Large intestine (tissue), 3 donors: Measurements from ENCODE around the gene RFK. TPM values are rescaled to one million over a fixed set of nuclear protein-coding genes. Genes with fewer than 3 reads are reported as not detected.

Experiments
- DNase-seq, 2 donors: peaks; one replicate each; pipeline versions ENCODE4 v3.0.0 to v3.0.0-alpha.2; 2013
- H3K27ac ChIP-seq: one replicate; pipeline ENCODE4 v1.5.1; 2013; ENCODE audit warnings: low read length
- H3K27me3 ChIP-seq: 2 replicates; pipeline ENCODE4 v1.6.1; 2013; ENCODE audit warnings: low read length; ENCODE audit not compliant: control insufficient read depth, insufficient read depth
- H3K36me3 ChIP-seq: 2 replicates; pipeline ENCODE4 v1.6.1; 2013; ENCODE audit warnings: low read length; ENCODE audit not compliant: control insufficient read depth, insufficient read depth
- H3K4me1 ChIP-seq: one replicate; pipeline ENCODE4 v1.6.1; 2013; ENCODE audit warnings: low read length; ENCODE audit not compliant: control insufficient read depth, insufficient read depth
- H3K4me3 ChIP-seq: one replicate; pipeline ENCODE4 v1.5.1; 2013; ENCODE audit warnings: low read length
- H3K9me3 ChIP-seq: one replicate; pipeline ENCODE4 v1.6.1; 2013; ENCODE audit warnings: mild to moderate bottlenecking, low read depth, low read length, moderate library complexity; ENCODE audit not compliant: control insufficient read depth
- WGBS: methylation state at CpG from one replicate; pipeline ENCODE4 v1.1.5; 2013; ENCODE audit warnings: low lambda C conversion rate; ENCODE audit not compliant: insufficient coverage; 5-methylcytosine and 5-hydroxymethylcytosine counted together
- polyA plus RNA-seq: library from polyadenylated mRNA; unstranded; fragments of 120-200 nt; gene quantifications from one replicate; pipeline ENCODE4 v1.2.1, GENCODE V29; 2013

RFK gene
- polyA plus RNA-seq, 1 donor = 58.8 TPM

GRCh38 chr9:76396144-76396543 lies 1.9 kb upstream of the RFK start:
- WGBS = 100% methylated on average over 1 of the region's 6 CpGs
- H3K27ac ChIP-seq = peak overlapping the region; percentile 96

DNA sequence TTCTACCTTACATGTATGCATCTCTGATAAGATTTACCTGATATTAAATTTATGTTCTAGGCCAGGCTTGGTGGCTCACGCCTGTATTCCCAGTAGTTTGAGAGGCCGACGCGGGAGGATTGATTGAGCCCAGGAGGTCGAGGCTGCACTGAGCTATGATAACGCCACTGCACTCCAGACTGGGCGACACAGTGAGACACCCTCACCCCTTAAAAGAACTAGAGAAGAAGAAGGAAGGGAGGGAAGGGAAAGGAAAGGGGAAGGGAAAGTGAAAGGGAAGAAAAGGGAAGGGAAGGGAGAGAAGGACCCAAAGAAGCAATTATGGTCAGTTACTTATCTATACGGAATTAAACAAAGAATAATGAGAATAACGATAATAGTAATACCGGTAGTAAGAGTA lies 1.2 kb upstream of the RFK start:
- H3K9me3 ChIP-seq = no peaks in the 10 kb centered on the region
- no peaks in the 10 kb centered on the region for H3K27me3 ChIP-seq
- WGBS = 53% methylated on average over 3 of the region's 10 CpGs
- H3K4me3 ChIP-seq = peak overlapping the region; percentile 67
- peaks cover 10% of the 10 kb centered on the region for H3K36me3 ChIP-seq
- no peak for DNase-seq
- peaks cover 14% of the 10 kb centered on the region for H3K4me1 ChIP-seq
- H3K27ac ChIP-seq = peak overlapping the region; percentile 96

More at GRCh38 chr9:76396144-76396543, 1.9 kb upstream of the RFK start:
- no peaks in the 10 kb centered on the region for H3K9me3 ChIP-seq
- DNase-seq = no peak
- H3K36me3 ChIP-seq = peaks cover 9% of the 10 kb centered on the region
- H3K4me1 ChIP-seq = peaks cover 10% of the 10 kb centered on the region
- no peak overlapping the region for H3K4me3 ChIP-seq
- no peaks in the 10 kb centered on the region for H3K27me3 ChIP-seq

DNA sequence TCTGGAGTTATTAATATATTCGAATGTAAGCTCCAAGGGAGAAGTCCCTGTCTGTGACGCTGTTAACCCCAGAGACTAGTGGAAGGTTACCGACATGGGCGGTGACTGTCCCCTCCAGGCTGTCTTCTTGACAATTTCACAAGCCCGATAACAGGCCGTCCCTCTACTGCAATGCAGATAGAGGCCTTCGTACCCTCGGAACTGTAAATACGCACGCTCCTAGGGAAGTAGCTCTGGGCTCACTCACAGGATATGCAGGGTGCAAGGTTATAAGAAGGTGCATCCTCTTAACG lies 680 bp upstream of the RFK start:
- Histone ChIP-seq H3K36me3 (peaks cover 10% of the 10 kb centered on the region), H3K4me3 (peak overlapping the region; percentile 67), H3K27me3 (no peaks in the 10 kb centered on the region), H3K9me3 (no peaks in the 10 kb centered on the region), H3K27ac (peak overlapping the region; percentile 96), H3K4me1 (peaks cover 14% of the 10 kb centered on the region)
- WGBS = 0% methylated on average over 5 of the region's 11 CpGs
- peak; percentile 79 to 88 for DNase-seq

- Histone ChIP-seq H3K4me3 (no peak overlapping the region), H3K9me3 (no peaks in the 10 kb centered on the region), H3K27me3 (no peaks in the 10 kb centered on the region), H3K27ac (no peak overlapping the region), H3K36me3 (peaks cover 28% of the 10 kb centered on the region), H3K4me1 (peaks cover 11% of the 10 kb centered on the region)
- peak in 1 of 2 donors; percentile 66 for DNase-seq
- WGBS = no CpG with 5 or more reads among the region's 1 CpG
Observed at GRCh38 chr9:76390656-76391055, 3.6 kb downstream of the RFK start.

- no peaks in the 10 kb centered on the region for H3K36me3 ChIP-seq
- H3K27ac ChIP-seq = no peak overlapping the region
- no peaks in the 10 kb centered on the region for H3K9me3 ChIP-seq
- no peaks in the 10 kb centered on the region for H3K27me3 ChIP-seq
- no peak for DNase-seq
- no peak overlapping the region for H3K4me3 ChIP-seq
- no CpG with 5 or more reads among the region's 2 CpGs for WGBS
- H3K4me1 ChIP-seq = peaks cover 6% of the 10 kb centered on the region
Observed at GRCh38 chr9:76379494-76379893, 14.7 kb downstream of the RFK start.

- H3K27me3 ChIP-seq = no peaks in the 10 kb centered on the region
- 80% methylated on average over 1 of the region's 6 CpGs for WGBS
- H3K9me3 ChIP-seq = no peaks in the 10 kb centered on the region
- no peak overlapping the region for H3K27ac ChIP-seq
- peaks cover 16% of the 10 kb centered on the region for H3K4me1 ChIP-seq
- no peak for DNase-seq
- no peak overlapping the region for H3K4me3 ChIP-seq
- H3K36me3 ChIP-seq = no peaks in the 10 kb centered on the region
Observed at GRCh38 chr9:76378367-76379073, 15.7 kb downstream of the RFK start.

DNA sequence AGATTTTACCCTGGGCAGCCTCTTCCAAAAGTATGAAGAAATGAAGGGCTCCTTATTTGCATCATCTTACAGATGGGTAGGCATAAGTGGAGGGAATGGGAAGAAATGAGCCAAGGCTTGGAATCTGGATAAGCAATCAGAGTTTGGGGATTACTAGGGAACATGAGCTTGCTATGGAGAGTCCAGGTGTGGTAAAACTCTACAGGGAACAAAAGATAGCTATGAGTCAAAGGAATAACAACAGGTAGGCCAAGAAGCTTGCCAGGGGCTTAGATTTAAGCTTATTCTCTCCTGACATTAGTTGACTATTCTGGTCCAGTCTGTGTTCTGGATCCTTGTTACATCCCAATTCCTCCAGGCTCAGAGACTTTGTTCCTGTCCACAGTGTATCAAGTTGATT lies 16.4 kb downstream of the RFK start:
- Histone ChIP-seq H3K36me3 (no peaks in the 10 kb centered on the region), H3K27me3 (no peaks in the 10 kb centered on the region), H3K9me3 (no peaks in the 10 kb centered on the region), H3K4me3 (no peak overlapping the region), H3K4me1 (peaks cover 23% of the 10 kb centered on the region), H3K27ac (no peak overlapping the region)
- no peak for DNase-seq

- peak; percentile 86 to 91 for DNase-seq
- no peaks in the 10 kb centered on the region for H3K36me3 ChIP-seq
- H3K4me3 ChIP-seq = no peak overlapping the region
- H3K27me3 ChIP-seq = no peaks in the 10 kb centered on the region
- H3K9me3 ChIP-seq = no peaks in the 10 kb centered on the region
- peaks cover 33% of the 10 kb centered on the region for H3K4me1 ChIP-seq
- H3K27ac ChIP-seq = peak overlapping the region; percentile 84
- no CpG with 5 or more reads among the region's 10 CpGs for WGBS
Observed at GRCh38 chr9:76374783-76375559, 19.3 kb downstream of the RFK start.

DNA sequence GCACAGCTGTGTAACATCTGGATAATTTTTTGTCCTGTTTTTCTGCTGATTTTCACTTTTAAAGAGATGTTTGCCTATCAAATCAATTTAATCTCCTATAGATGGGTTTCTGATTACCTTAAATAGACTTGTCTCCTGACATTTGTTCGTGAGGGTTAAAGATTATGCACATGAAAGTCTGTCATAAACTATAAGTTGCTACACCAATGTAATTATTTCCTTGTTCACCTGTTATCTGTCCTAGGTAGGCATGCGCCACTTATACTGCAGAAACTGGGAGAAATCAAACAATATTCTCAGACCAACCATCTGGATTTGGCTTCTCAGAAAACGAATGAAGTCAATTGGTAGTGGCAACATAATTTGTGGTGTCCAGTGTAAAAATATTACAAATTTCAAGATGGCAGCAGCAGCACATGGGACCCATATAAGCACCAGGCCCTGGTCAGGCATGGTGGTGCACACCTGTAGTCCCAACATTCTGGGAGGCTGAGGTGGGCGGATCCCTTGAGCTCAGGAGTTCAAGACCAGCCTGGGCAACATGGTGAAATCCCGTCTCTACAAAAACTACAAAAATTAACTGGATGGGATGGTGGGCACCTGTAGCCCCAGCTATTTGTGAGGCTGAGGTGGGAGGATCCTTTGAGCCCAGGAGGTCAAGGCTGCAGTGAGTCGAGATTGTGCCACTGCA lies 20.3 kb downstream of the RFK start:
- Histone ChIP-seq H3K36me3 (no peaks in the 10 kb centered on the region), H3K4me3 (no peak overlapping the region), H3K27ac (peak overlapping the region; percentile 84), H3K4me1 (peaks cover 41% of the 10 kb centered on the region), H3K27me3 (no peaks in the 10 kb centered on the region), H3K9me3 (no peaks in the 10 kb centered on the region)
- no peak for DNase-seq
- 33% methylated on average over 2 of the region's 6 CpGs for WGBS

DNA sequence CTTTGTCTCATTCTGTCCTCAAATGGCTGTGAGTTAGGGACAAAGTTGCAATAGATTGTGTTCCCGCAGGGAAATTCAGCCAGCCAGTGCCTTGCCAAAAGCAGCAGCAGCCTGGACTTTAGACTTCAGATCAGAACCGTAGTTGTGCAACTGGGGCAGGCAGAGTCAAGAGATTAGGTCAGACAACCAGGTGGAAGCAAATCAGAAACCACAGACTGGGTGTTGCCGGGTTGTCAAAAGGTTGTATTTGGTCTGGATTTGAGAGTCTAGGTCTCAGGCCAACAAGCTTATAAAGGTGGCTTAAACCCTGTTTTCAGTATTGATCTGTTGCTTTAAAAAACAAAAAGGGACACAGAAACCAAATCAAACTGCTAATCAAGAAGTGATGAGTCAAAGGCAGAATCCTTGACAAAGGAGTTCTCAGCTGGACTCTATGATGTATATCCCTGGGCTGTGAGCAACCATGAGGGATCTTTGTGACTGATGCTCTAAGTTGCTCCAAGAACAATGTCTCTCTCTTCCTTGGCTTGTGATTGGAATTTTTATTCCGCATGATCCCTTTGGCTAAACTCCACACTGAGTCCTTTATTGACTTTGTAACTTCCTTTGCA lies 20.9 kb downstream of the RFK start:
- H3K27me3 ChIP-seq = no peaks in the 10 kb centered on the region
- peak overlapping the region; percentile 84 for H3K27ac ChIP-seq
- no peaks in the 10 kb centered on the region for H3K9me3 ChIP-seq
- H3K4me3 ChIP-seq = no peak overlapping the region
- H3K4me1 ChIP-seq = peaks cover 45% of the 10 kb centered on the region
- peak; percentile 90 to 94 for DNase-seq
- 25% methylated on average over 2 of the region's 4 CpGs for WGBS
- no peaks in the 10 kb centered on the region for H3K36me3 ChIP-seq
